H1 (cell line): ENCODE measurements around the gene PRKCA. TPM values are rescaled to one million over a fixed set of nuclear protein-coding genes. Genes with fewer than 3 reads are reported as not detected.

Source experiments
- CTCF ChIA-PET: fragments of 300-600 bp; sonication (Branson Sonifier 250); formaldehyde crosslinking; loops from one replicate; lab custom pipeline; 2021; ENCODE audit not compliant: partially characterized antibody; lab: Charles Lee
- POLR2A ChIA-PET: fragments of 300-600 bp; sonication (Branson Sonifier 250); formaldehyde crosslinking; loops from one replicate; lab custom pipeline; 2021; ENCODE audit warnings: inconsistent platforms; ENCODE audit not compliant: partially characterized antibody; lab: Charles Lee
- DNase-seq, 2 experiments: peaks; one replicate each; pipeline versions ENCODE4 v3.0.0 to v3.0.0-alpha.2; 2010 to 2022; ENCODE audit warnings: low spot score in 2 of 2, low read depth in 1 of 2, mixed read lengths in 1 of 2
- FAIRE-seq: peaks from 2 replicates; lab custom pipeline; 2011; peaks lifted over from hg19 to GRCh38; lab: Jason Lieb, UNC
- H2AFZ ChIP-seq: 2 replicates; pipeline ENCODE4 v1.8.1; 2012; ENCODE audit warnings: low read length, inconsistent platforms
- H2AK5ac ChIP-seq: 2 replicates; pipeline ENCODE4 v1.6.1; 2013; ENCODE audit warnings: low read depth, low read length
- H2BK120ac ChIP-seq: replicated peaks from 2 replicates; pipeline ENCODE3; 2013; ENCODE audit warnings: low read depth, low read length, inconsistent platforms
- H2BK12ac ChIP-seq: 2 replicates; pipeline ENCODE4 v1.6.1; 2013; ENCODE audit warnings: low read depth, low read length
- H2BK15ac ChIP-seq: 2 replicates; pipeline ENCODE4 v1.6.1; 2013; ENCODE audit warnings: low read length
- H2BK20ac ChIP-seq: 2 replicates; pipeline ENCODE4 v1.6.1; 2013; ENCODE audit warnings: low read length
- H2BK5ac ChIP-seq: 2 replicates; pipeline ENCODE4 v1.6.1; 2013; ENCODE audit warnings: low read depth, low read length
- H3K14ac ChIP-seq: 2 replicates; pipeline ENCODE4 v1.6.1; 2013; ENCODE audit warnings: inconsistent platforms; ENCODE audit not compliant: insufficient read length
- H3K18ac ChIP-seq: 2 replicates; pipeline ENCODE4 v1.6.1; 2013; ENCODE audit warnings: low read length; ENCODE audit errors: extremely low read depth
- H3K23ac ChIP-seq: 2 replicates; pipeline ENCODE4 v1.6.1; 2013; ENCODE audit warnings: inconsistent platforms; ENCODE audit not compliant: insufficient read length
- H3K23me2 ChIP-seq: 2 replicates; pipeline ENCODE4 v1.6.1; 2013; ENCODE audit warnings: low read depth, low read length
- H3K27ac ChIP-seq: 2 replicates; pipeline ENCODE4 v1.6.1; 2011; ENCODE audit warnings: low read depth, low read length, inconsistent platforms
- H3K27me3 ChIP-seq, 4 experiments: replicated peaks in 1 of 4; 1 replicate in 1 of 4; 2 replicates in 3 of 4; pipeline versions ENCODE4 v1.6.1 to v1.8.1; 2011 to 2013; ENCODE audit warnings: low read length in 3 of 4, mild to moderate bottlenecking in 3 of 4, inconsistent platforms in 2 of 4, mixed read lengths in 2 of 4, moderate library complexity in 1 of 4; ENCODE audit not compliant: control insufficient read depth in 3 of 4, insufficient read depth in 3 of 4; ENCODE audit errors: extremely low read depth in 1 of 4
- H3K36me3 ChIP-seq, 4 experiments: 2 replicates each; pipeline versions ENCODE4 v1.6.1 to v1.8.1; 2011 to 2013; ENCODE audit warnings: mild to moderate bottlenecking in 4 of 4, low read length in 3 of 4, moderate library complexity in 2 of 4, control low read depth in 1 of 4, inconsistent platforms in 1 of 4; ENCODE audit not compliant: insufficient read depth in 4 of 4, control insufficient read depth in 2 of 4
- H3K4ac ChIP-seq: replicated peaks from 2 replicates; pipeline ENCODE3; 2013; ENCODE audit warnings: low read length, low read depth, mixed read lengths, inconsistent platforms; ENCODE audit not compliant: insufficient read length
- H3K4me1 ChIP-seq, 4 experiments: replicated peaks in 1 of 4; 1 replicate in 1 of 4; 2 replicates in 3 of 4; pipeline versions ENCODE4 v1.6.1 to v1.8.1; 2011 to 2013; ENCODE audit warnings: low read length in 3 of 4, inconsistent platforms in 2 of 4, mixed read lengths in 1 of 4; ENCODE audit not compliant: insufficient read depth in 4 of 4, control insufficient read depth in 3 of 4
- H3K4me2 ChIP-seq, 2 experiments: 2 replicates each; pipeline versions ENCODE4 v1.6.1 to v1.8.1; 2011 to 2013; ENCODE audit warnings: low read depth in 2 of 2, low read length in 2 of 2, control low read depth in 1 of 2, inconsistent platforms in 1 of 2, mild to moderate bottlenecking in 1 of 2; ENCODE audit not compliant: insufficient read depth in 1 of 2
- H3K4me3 ChIP-seq, 4 experiments: fragments of 200-600, 300-600 bp in 1 of 4; sonication (generic), shearing (Covaris generic), sonication (Bioruptor Twin) in 1 of 4; 2 replicates each; pipeline versions ENCODE4 v1.5.1 to v1.8.1; 2011 to 2016; ENCODE audit warnings: low read length in 4 of 4, low read depth in 3 of 4, control low read depth in 2 of 4, inconsistent platforms in 2 of 4, mild to moderate bottlenecking in 2 of 4, mixed read lengths in 1 of 4, moderate library complexity in 1 of 4; ENCODE audit not compliant: insufficient read depth in 2 of 4; ENCODE audit errors: extremely low read depth in 1 of 4
- H3K56ac ChIP-seq: replicated peaks from 2 replicates; pipeline ENCODE3; 2013; ENCODE audit warnings: low read depth, mild to moderate bottlenecking, mixed read lengths, low read length, inconsistent platforms; ENCODE audit not compliant: insufficient read length
- H3K79me1 ChIP-seq: 2 replicates; pipeline ENCODE4 v1.6.1; 2013; ENCODE audit warnings: low read depth, low read length, control low read depth
- H3K79me2 ChIP-seq, 2 experiments: 2 replicates each; pipeline versions ENCODE4 v1.6.1 to v1.8.1; 2012 to 2013; ENCODE audit warnings: low read length in 2 of 2, mild to moderate bottlenecking in 2 of 2, inconsistent platforms in 1 of 2; ENCODE audit not compliant: insufficient read depth in 2 of 2, control insufficient read depth in 1 of 2
- H3K9ac ChIP-seq, 4 experiments: replicated peaks in 1 of 4; 1 replicate in 1 of 4; 2 replicates in 3 of 4; pipeline versions ENCODE4 v1.6.1 to v1.8.1; 2011 to 2013; ENCODE audit warnings: low read depth in 3 of 4, low read length in 3 of 4, control low read depth in 2 of 4, mild to moderate bottlenecking in 2 of 4, moderate library complexity in 2 of 4, inconsistent platforms in 1 of 4; ENCODE audit errors: extremely low read depth in 1 of 4
- H3K9me3 ChIP-seq, 2 experiments: 2 replicates each; pipeline versions ENCODE4 v1.6.1 to v1.8.1; 2012 to 2013; ENCODE audit warnings: mild to moderate bottlenecking in 2 of 2, moderate library complexity in 2 of 2, control low read depth in 1 of 2, inconsistent platforms in 1 of 2, low read depth in 1 of 2, low read length in 1 of 2, mixed read lengths in 1 of 2; ENCODE audit not compliant: insufficient read depth in 2 of 2
- H4K20me1 ChIP-seq, 2 experiments: replicated peaks in 1 of 2; 2 replicates each; pipeline versions ENCODE3 to v1.8.1; 2011 to 2013; ENCODE audit warnings: inconsistent platforms in 2 of 2, low read length in 2 of 2, mild to moderate bottlenecking in 1 of 2; ENCODE audit not compliant: insufficient read depth in 2 of 2, control insufficient read depth in 1 of 2
- H4K5ac ChIP-seq: 2 replicates; pipeline ENCODE4 v1.6.1; 2013; ENCODE audit warnings: low read length, low read depth, mixed read lengths, inconsistent platforms; ENCODE audit not compliant: insufficient read length
- H4K8ac ChIP-seq: 2 replicates; pipeline ENCODE4 v1.8.0; 2013; ENCODE audit warnings: mild to moderate bottlenecking, moderate library complexity, low read length, inconsistent platforms; ENCODE audit not compliant: insufficient read depth; ENCODE audit errors: extremely low read depth
- H4K91ac ChIP-seq: replicated peaks from 2 replicates; pipeline ENCODE3; 2013; ENCODE audit warnings: low read length, mixed read lengths, inconsistent platforms; ENCODE audit not compliant: insufficient read length
- BCL11A ChIP-seq, 2 experiments: IDR thresholded peaks; one replicate each; pipeline ENCODE4 v1.6.1; 2011; ENCODE audit warnings: low read depth in 2 of 2, low read length in 2 of 2, mild to moderate bottlenecking in 2 of 2
- BRCA1 ChIP-seq: IDR thresholded peaks from 2 replicates; pipeline ENCODE4 v1.6.1; 2012; ENCODE audit warnings: low read depth, low read length, improper control_type of control experiment
- CEBPB ChIP-seq: IDR thresholded peaks from 2 replicates; pipeline ENCODE4 v1.6.1; 2012; ENCODE audit warnings: low read depth, low read length
- HDAC6 ChIP-seq: IDR thresholded peaks from one replicate; pipeline ENCODE4 v1.7.1; 2012; ENCODE audit warnings: low read depth, mild to moderate bottlenecking, inconsistent platforms, low read length, moderate library complexity
- MAX ChIP-seq: IDR thresholded peaks from 2 replicates; pipeline ENCODE4 v1.6.1; 2012; ENCODE audit warnings: inconsistent platforms
- NANOG ChIP-seq: IDR thresholded peaks from 2 replicates; pipeline ENCODE4 v1.6.1; 2011; ENCODE audit warnings: low read length, low read depth, mild to moderate bottlenecking, inconsistent platforms; ENCODE audit not compliant: insufficient read depth, poor library complexity, severe bottlenecking
- PHF8 ChIP-seq: fragments of 200-600 bp; sonication (generic); conservative IDR thresholded peaks from 2 replicates; pipeline ENCODE4 v1.7.1; 2012; ENCODE audit warnings: low read depth, mild to moderate bottlenecking, inconsistent platforms, low read length, moderate library complexity
- RNF2 ChIP-seq: fragments of 200-900, 300-1000 bp; sonication (generic); IDR thresholded peaks from 2 replicates; pipeline ENCODE4 v1.7.1; 2016; ENCODE audit warnings: borderline replicate concordance, low read depth, mild to moderate bottlenecking, antibody characterized with exemption, low read length; ENCODE audit not compliant: poor library complexity, severe bottlenecking; ENCODE audit errors: missing control alignments
- SRF ChIP-seq: IDR thresholded peaks from 2 replicates; pipeline ENCODE4 v1.6.1; 2011; ENCODE audit warnings: mild to moderate bottlenecking, low read depth, low read length, moderate library complexity
- TCF12 ChIP-seq: IDR thresholded peaks from 2 replicates; pipeline ENCODE4 v1.6.1; 2011; ENCODE audit warnings: low read depth, mild to moderate bottlenecking, low read length
- TEAD4 ChIP-seq: IDR thresholded peaks from 2 replicates; pipeline ENCODE4 v1.6.1; 2012; ENCODE audit warnings: low read depth, low read length, inconsistent platforms, mixed read lengths
- ZNF274 ChIP-seq: IDR thresholded peaks from 2 replicates; pipeline ENCODE4 v1.7.0; 2012; ENCODE audit warnings: low read length, borderline replicate concordance; ENCODE audit errors: extremely low read depth
- WGBS, 2 experiments: shearing (Covaris generic) in 1 of 2; methylation state at CpG; one replicate each; pipeline versions ENCODE4 v1.1.6 to v1.1.7; 2013 to 2015; ENCODE audit warnings: low lambda C conversion rate in 2 of 2, mixed read lengths in 2 of 2, inconsistent platforms in 1 of 2, low coverage in 1 of 2, missing lambda C conversion rate in 1 of 2; ENCODE audit not compliant: insufficient replicate concordance in 2 of 2, insufficient coverage in 1 of 2, insufficient read length in 1 of 2; ENCODE audit errors: extremely low coverage in 1 of 2, missing lambda C conversion rate in 1 of 2; 5-methylcytosine and 5-hydroxymethylcytosine counted together
- polyA plus RNA-seq, 7 experiments: library from polyadenylated mRNA; depleted of rRNA in 3 of 7; stranded (reverse) in 5 of 7; unstranded in 2 of 7; fragments of >200 nt in 5 of 7; fragments of 200-250 nt in 2 of 7; gene quantifications; 1 replicate in 5 of 7; 2 replicates in 1 of 7; 4 replicates in 1 of 7; pipeline versions ENCODE4 v1.2.1 to v1.2.3, GENCODE V29; 2011 to 2013; ENCODE audit warnings: missing spikeins in 2 of 7, mixed read lengths in 2 of 7
- total RNA-seq: library from RNA; stranded (reverse); fragmentation: NEBNext Ultra II Directional; extraction: Animal tissue kit (Norgen Biotek cat#: 25700); gene quantifications from 2 replicates; pipeline ENCODE4 v1.2.1, GENCODE V29; 2021
- TF ChIP-seq, protein P1 (sequence below): IDR thresholded peaks from 2 replicates; pipeline ENCODE4 v1.6.1; 2011; ENCODE audit warnings: low read length, improper control_type of control experiment

The PRKCA gene
- total and polyA plus RNA-seq, 2 of the 8 experiments (the other 6 are each of a cell fraction or from before 2014, with no cell fraction given): 5.8 to 17.8 TPM

DNA sequence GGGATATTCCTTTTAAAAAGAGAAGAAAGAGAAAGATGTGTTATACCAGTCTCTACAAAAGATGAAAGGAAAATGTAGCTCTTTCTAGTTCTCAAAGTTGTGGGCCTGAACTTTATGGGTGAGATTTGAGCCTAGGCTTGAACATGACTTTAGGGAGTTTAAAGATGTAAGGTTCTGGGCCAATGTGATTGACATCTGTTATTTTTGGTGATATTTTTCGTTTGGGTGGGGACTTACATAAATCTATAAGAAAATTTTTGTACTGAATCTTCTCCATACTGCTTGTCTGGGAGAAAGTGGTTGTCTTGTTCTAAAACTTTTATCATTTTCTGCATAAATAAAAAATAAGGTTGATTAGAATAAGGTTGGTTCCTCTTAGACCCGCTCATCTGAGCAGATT is 4.8 kb downstream of the PRKCA start:
- H3K79me2 ChIP-seq: peaks cover 0 to 27% of the 10 kb centered on the region in 2 experiments; a peak in 2 of 4 replicates
- no peak overlapping the region for H4K5ac ChIP-seq
- WGBS, 2 experiments: 83% methylated on average over 2 of the region's 2 CpGs; no CpG with 5 or more reads in 1 of the 2 experiments
- H3K23me2 ChIP-seq: peaks cover 6% of the 10 kb centered on the region
- H2BK20ac ChIP-seq: no peak overlapping the region
- no peak overlapping the region for H3K9ac ChIP-seq
- no peak overlapping the region for H2BK15ac ChIP-seq
- H2BK120ac ChIP-seq: no peak overlapping the region
- no peak overlapping the region for H2AFZ ChIP-seq
- no peak overlapping the region for H3K27ac ChIP-seq
- H3K18ac ChIP-seq: no peak overlapping the region
- no peak overlapping the region for H3K23ac ChIP-seq
- H3K4me1 ChIP-seq: peaks cover 3 to 19% (median 12%) of the 10 kb centered on the region in 4 experiments
- no peak overlapping the region for H3K56ac ChIP-seq
- H3K27me3 ChIP-seq: no peaks in the 10 kb centered on the region
- ChIA-PET CTCF (interaction anchor here (1.7 kb wide), 1 partner anchor 259 kb away, joined by 5 read pairs; no protein-coding TSS in a partner anchor), POLR2A (no interaction called here)
- no peak overlapping the region for H3K4me2 ChIP-seq
- H2BK5ac ChIP-seq: no peak overlapping the region
- no peak overlapping the region for H3K14ac ChIP-seq
- H3K9me3 ChIP-seq: no peaks in the 10 kb centered on the region
- no peak overlapping the region for H2BK12ac ChIP-seq
- H2AK5ac ChIP-seq: no peak overlapping the region
- FAIRE-seq (no peak), DNase-seq (no peak)
- no peak overlapping the region for H3K4me3 ChIP-seq
- no peak overlapping the region for H4K8ac ChIP-seq
- H3K79me1 ChIP-seq: no peaks in the 10 kb centered on the region
- no peaks in the 10 kb centered on the region for H4K20me1 ChIP-seq
- H4K91ac ChIP-seq: no peak overlapping the region
- no peak overlapping the region for H3K4ac ChIP-seq
- H3K36me3 ChIP-seq: no peaks in the 10 kb centered on the region; a peak in 1 of 8 replicates
- TF ChIP-seq NANOG: no peak
- TF ChIP-seq ZNF274: no peak
- no peak for TF ChIP-seq TCF12
- no peak for TF ChIP-seq MAX
- no peak for TF ChIP-seq BCL11A (IDR thresholded peaks at IDR 0.05; ENCODE audit: low read depth in 2 of 2, low read length in 2 of 2)
- no peak for TF ChIP-seq BRCA1
- TF ChIP-seq, protein P1, sequence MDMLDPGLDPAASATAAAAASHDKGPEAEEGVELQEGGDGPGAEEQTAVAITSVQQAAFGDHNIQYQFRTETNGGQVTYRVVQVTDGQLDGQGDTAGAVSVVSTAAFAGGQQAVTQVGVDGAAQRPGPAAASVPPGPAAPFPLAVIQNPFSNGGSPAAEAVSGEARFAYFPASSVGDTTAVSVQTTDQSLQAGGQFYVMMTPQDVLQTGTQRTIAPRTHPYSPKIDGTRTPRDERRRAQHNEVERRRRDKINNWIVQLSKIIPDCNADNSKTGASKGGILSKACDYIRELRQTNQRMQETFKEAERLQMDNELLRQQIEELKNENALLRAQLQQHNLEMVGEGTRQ: no peak
- no peak for TF ChIP-seq RNF2
- TF ChIP-seq PHF8: no peak
- no peak for TF ChIP-seq TEAD4
- no peak for TF ChIP-seq HDAC6
- TF ChIP-seq SRF: no peak
- TF ChIP-seq CEBPB: no peak
